ENCODE results near the gene C1GALT1C1. TPM values are rescaled to one million over a fixed set of nuclear protein-coding genes. Genes with fewer than 3 reads are reported as not detected.

The C1GALT1C1 gene
- total RNA-seq, 4 donors from 2014 or later, result 13.8 to 30.6 (median 18.9) TPM

- intact Hi-C loops (cut with DNase I), result no loop called here
- Histone ChIP-seq H3K4me3 (no peak overlapping the region), H3K27ac (no peak overlapping the region), H3K27me3 (no peaks in the 10 kb centered on the region), H3K9me3 (no peaks in the 10 kb centered on the region), H3K36me3 (peaks cover 0 to 39% (median 0%) of the 10 kb centered on the region in 3 donors), H3K4me1 (no peaks in the 10 kb centered on the region)
- no peak for DNase-seq
- 56 to 85% methylated on average over 4 to 5 of the region's 5 CpGs for WGBS, 2 donors
- TF ChIP-seq CTCF (IDR thresholded peaks at IDR 0.05) (no peak), POLR2A (IDR thresholded peaks at IDR 0.05) (no peak)
These were observed 11.7 kb downstream of the C1GALT1C1 start for GRCh38 chrX:120617996-120618630.

- no peak overlapping the region for H3K27ac ChIP-seq
- no peak for DNase-seq
- no peaks in the 10 kb centered on the region for H3K4me1 ChIP-seq
- H3K36me3 ChIP-seq, result peaks cover 0 to 65% (median 0%) of the 10 kb centered on the region in 3 donors
- no peak for TF ChIP-seq POLR2A (IDR thresholded peaks at IDR 0.05)
- TF ChIP-seq CTCF (IDR thresholded peaks at IDR 0.05), result no peak
- no peaks in the 10 kb centered on the region for H3K9me3 ChIP-seq
- intact Hi-C loops (cut with DNase I), result no loop called here
- H3K4me3 ChIP-seq, result no peak overlapping the region
- H3K27me3 ChIP-seq, result no peaks in the 10 kb centered on the region
These were observed 15.0 kb downstream of the C1GALT1C1 start for GRCh38 chrX:120614816-120615215.

GRCh38 chrX:120612086-120612485, 17.8 kb downstream of the C1GALT1C1 start:
- DNase-seq, result no peak
- H3K4me3 ChIP-seq, result no peak overlapping the region
- 68 to 91% methylated on average over 1 of the region's 1 CpG for WGBS, 2 donors
- no peak overlapping the region for H3K27ac ChIP-seq
- intact Hi-C loops (cut with DNase I), result no loop called here
- H3K4me1 ChIP-seq, result no peaks in the 10 kb centered on the region
- H3K9me3 ChIP-seq, result no peaks in the 10 kb centered on the region
- no peaks in the 10 kb centered on the region for H3K27me3 ChIP-seq
- TF ChIP-seq CTCF (IDR thresholded peaks at IDR 0.05) (no peak), POLR2A (IDR thresholded peaks at IDR 0.05) (no peak)
- H3K36me3 ChIP-seq, result peaks cover 0 to 80% (median 0%) of the 10 kb centered on the region in 3 donors

GRCh38 chrX:120604361-120604782, 25.5 kb downstream of the C1GALT1C1 start:
- Histone ChIP-seq H3K4me3 (peak overlapping the region; percentile 48 to 73 (median 60)), H3K9me3 (no peaks in the 10 kb centered on the region), H3K27me3 (no peaks in the 10 kb centered on the region), H3K4me1 (peaks cover 0 to 21% (median 4%) of the 10 kb centered on the region in 3 donors), H3K36me3 (peaks cover 0 to 29% (median 0%) of the 10 kb centered on the region in 3 donors), H3K27ac (peak overlapping the region; percentile 89 to 91 (median 90))
- TF ChIP-seq POLR2A (IDR thresholded peaks at IDR 0.05) (no peak), CTCF (IDR thresholded peaks at IDR 0.05) (no peak)
- intact Hi-C loops (cut with DNase I), result no loop called here
- WGBS, 2 donors, result 0 to 24% methylated on average over 5 of the region's 5 CpGs
- DNase-seq, result no peak

GRCh38 chrX:120603707-120604360, 26.0 kb downstream of the C1GALT1C1 start, which contains the start of gene MCTS1:
TSS of gene MCTS1 (plus strand) at chrX:120604101. CDS start at chrX:120604237, 136 bp downstream.
- TF ChIP-seq POLR2A (IDR thresholded peaks at IDR 0.05), result peak in 3 of 4 donors; percentile 42 to 56 (median 56)
- TF ChIP-seq CTCF (IDR thresholded peaks at IDR 0.05), result no peak
- WGBS, 2 donors, result 0 to 42% methylated on average over 9 to 31 of the region's 31 CpGs
- DNase-seq, result peak; percentile 21

More at GRCh38 chrX:120603707-120604360, 26.0 kb downstream of the C1GALT1C1 start, which contains the start of gene MCTS1:
- intact Hi-C loops (cut with DNase I), result no loop called here
- Histone ChIP-seq H3K4me1 (peaks cover 0 to 21% (median 4%) of the 10 kb centered on the region in 3 donors), H3K27ac (peak within 1 kb of the TSS; percentile 89 to 91 (median 90)), H3K27me3 (no peaks in the 10 kb centered on the region), H3K4me3 (peak within 1 kb of the TSS; percentile 48 to 73 (median 60)), H3K36me3 (peaks cover 0 to 23% (median 0%) of the 10 kb centered on the region in 3 donors), H3K9me3 (no peaks in the 10 kb centered on the region)
